Spinal cord (tissue), 10 donors: Measurements from ENCODE around the gene PRIMPOL. TPM values are rescaled to one million over a fixed set of nuclear protein-coding genes. Genes with fewer than 3 reads are reported as not detected.

ENCODE experiments used
- DNase-seq, 6 donors: peaks; one replicate each; pipeline versions ENCODE4 v3.0.0 to v3.0.0-alpha.2; 2013 to 2015; ENCODE audit warnings: low spot score in 6 of 6, low read depth in 4 of 6
- H3K27ac ChIP-seq: one replicate; pipeline ENCODE4 v1.5.1; 2013; ENCODE audit warnings: low read depth, low read length, control low read depth
- H3K27me3 ChIP-seq: one replicate; pipeline ENCODE4 v1.6.1; 2013; ENCODE audit warnings: low read length; ENCODE audit not compliant: control insufficient read depth, insufficient read depth
- H3K36me3 ChIP-seq: one replicate; pipeline ENCODE4 v1.6.1; 2013; ENCODE audit warnings: low read length; ENCODE audit not compliant: control insufficient read depth, insufficient read depth
- H3K4me1 ChIP-seq: one replicate; pipeline ENCODE4 v1.6.1; 2013; ENCODE audit warnings: low read length; ENCODE audit not compliant: control insufficient read depth, insufficient read depth
- H3K4me3 ChIP-seq: one replicate; pipeline ENCODE4 v1.5.1; 2013; ENCODE audit warnings: low read depth, low read length, control low read depth
- H3K9me3 ChIP-seq: one replicate; pipeline ENCODE4 v1.6.1; 2013; ENCODE audit warnings: low read length; ENCODE audit not compliant: control insufficient read depth, insufficient read depth
- WGBS: methylation state at CpG from one replicate; pipeline ENCODE4 v1.1.5; 2013; ENCODE audit warnings: missing lambda C conversion rate; ENCODE audit not compliant: insufficient coverage; 5-methylcytosine and 5-hydroxymethylcytosine counted together
- polyA plus RNA-seq, 2 donors: library from polyadenylated mRNA; unstranded; fragments of 120-200 nt; gene quantifications; one replicate each; pipeline ENCODE4 v1.2.1, GENCODE V29; 2013; ENCODE audit not compliant: insufficient read length in 2 of 2
- total RNA-seq, 2 donors: library from RNA; depleted of rRNA in 1 of 2; stranded (reverse); fragments of 120-200 nt in 1 of 2; fragments of >200 nt in 1 of 2; gene quantifications; one replicate each; pipeline versions ENCODE4 v1.2.3 to v1.2.4, GENCODE V29; 2013 to 2014
- donor health status: healthy.

Gene PRIMPOL
- total and polyA plus RNA-seq, 4 donors: 27.4 to 36.5 (median 29.5) TPM

DNA sequence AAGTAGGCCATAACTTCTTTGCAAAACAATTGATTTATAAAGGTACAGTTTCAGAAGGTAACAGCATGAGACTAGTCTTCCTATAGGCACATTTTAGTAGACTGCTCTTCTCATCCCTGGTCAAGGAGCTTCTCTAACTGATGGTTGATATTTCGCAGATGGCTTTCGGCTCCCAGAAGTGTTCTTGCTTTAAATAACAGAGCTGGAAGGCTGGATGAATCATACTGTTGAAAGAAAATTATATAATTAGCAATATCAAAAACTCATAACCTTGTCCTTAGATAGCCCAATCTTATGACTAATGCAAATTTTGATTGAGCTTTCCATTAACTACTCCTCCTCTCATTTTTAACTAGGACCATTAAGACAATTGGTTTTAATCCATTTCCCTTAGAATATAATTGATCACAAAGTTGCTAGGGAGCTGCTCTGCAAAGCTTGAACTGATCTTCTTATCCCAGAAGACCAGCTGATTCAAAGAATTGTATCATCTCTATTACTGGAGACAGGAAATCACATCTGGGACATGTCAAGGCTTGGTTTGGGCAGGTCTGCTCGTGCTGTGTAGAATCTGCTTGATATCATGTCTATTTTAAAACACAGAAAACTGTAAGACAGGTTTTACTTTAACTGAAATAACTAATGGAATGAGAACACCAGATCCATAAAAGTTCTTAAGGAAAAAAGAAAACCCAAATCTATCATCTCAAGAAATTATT, 45.8 kb downstream of the PRIMPOL start:
- H3K9me3 ChIP-seq: no peaks in the 10 kb centered on the region
- DNase-seq: peak in 1 of 6 donors; percentile 2
- H3K27me3 ChIP-seq: no peaks in the 10 kb centered on the region
- H3K27ac ChIP-seq: no peak overlapping the region
- no peaks in the 10 kb centered on the region for H3K4me1 ChIP-seq
- peaks cover 3% of the 10 kb centered on the region for H3K36me3 ChIP-seq
- WGBS: no CpG with 5 or more reads among the region's 3 CpGs
- no peak overlapping the region for H3K4me3 ChIP-seq

DNA sequence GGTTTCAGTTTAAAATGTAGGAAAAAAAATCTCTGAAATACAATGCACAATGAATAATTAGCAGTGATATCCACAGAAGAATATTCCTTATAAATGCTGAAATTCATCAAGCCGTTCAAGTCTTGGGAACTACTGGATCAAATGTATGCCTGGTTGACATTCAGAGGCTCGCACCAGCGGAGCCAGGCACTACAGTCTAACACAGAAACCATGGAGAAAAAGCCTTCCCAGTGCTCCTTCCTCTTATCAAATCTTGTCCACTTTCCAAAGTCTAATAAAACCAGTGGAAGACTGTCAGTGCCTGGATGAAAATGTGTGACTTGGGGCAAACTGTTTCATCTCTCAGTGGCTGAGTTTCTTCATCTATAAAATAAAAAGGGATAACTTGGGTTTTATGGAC, 48.4 kb downstream of the PRIMPOL start:
- H3K27ac ChIP-seq: no peak overlapping the region
- 93% methylated on average over 3 of the region's 3 CpGs for WGBS
- no peak overlapping the region for H3K4me3 ChIP-seq

GRCh38 chr4:184699941-184700340, 50.4 kb downstream of the PRIMPOL start:
- Histone ChIP-seq H3K4me1 (no peaks in the 10 kb centered on the region), H3K9me3 (no peaks in the 10 kb centered on the region), H3K4me3 (no peak overlapping the region), H3K27me3 (no peaks in the 10 kb centered on the region), H3K27ac (no peak overlapping the region), H3K36me3 (peaks cover 3% of the 10 kb centered on the region)
- DNase-seq: no peak
- WGBS: no CpG with 5 or more reads among the region's 4 CpGs

More for the DNA sequence above, 48.4 kb downstream of the PRIMPOL start:
- H3K27me3 ChIP-seq: no peaks in the 10 kb centered on the region
- no peaks in the 10 kb centered on the region for H3K4me1 ChIP-seq
- no peak for DNase-seq
- H3K36me3 ChIP-seq: peaks cover 3% of the 10 kb centered on the region
- no peaks in the 10 kb centered on the region for H3K9me3 ChIP-seq

- no peaks in the 10 kb centered on the region for H3K9me3 ChIP-seq
- H3K36me3 ChIP-seq: peaks cover under 1% of the 10 kb centered on the region
- no CpG with 5 or more reads among the region's 2 CpGs for WGBS
- H3K4me1 ChIP-seq: no peaks in the 10 kb centered on the region
- no peaks in the 10 kb centered on the region for H3K27me3 ChIP-seq
- no peak for DNase-seq
- H3K4me3 ChIP-seq: no peak overlapping the region
- H3K27ac ChIP-seq: no peak overlapping the region
These were observed 52.6 kb downstream of the PRIMPOL start for GRCh38 chr4:184702114-184702513.

- Histone ChIP-seq H3K27me3 (no peaks in the 10 kb centered on the region), H3K4me3 (no peak overlapping the region), H3K9me3 (peaks cover 3% of the 10 kb centered on the region), H3K36me3 (peaks cover 5% of the 10 kb centered on the region), H3K27ac (no peak overlapping the region), H3K4me1 (no peaks in the 10 kb centered on the region)
- 93% methylated on average over 2 of the region's 5 CpGs for WGBS
- DNase-seq: no peak
These were observed 56.2 kb downstream of the PRIMPOL start for GRCh38 chr4:184705692-184706091.

DNA sequence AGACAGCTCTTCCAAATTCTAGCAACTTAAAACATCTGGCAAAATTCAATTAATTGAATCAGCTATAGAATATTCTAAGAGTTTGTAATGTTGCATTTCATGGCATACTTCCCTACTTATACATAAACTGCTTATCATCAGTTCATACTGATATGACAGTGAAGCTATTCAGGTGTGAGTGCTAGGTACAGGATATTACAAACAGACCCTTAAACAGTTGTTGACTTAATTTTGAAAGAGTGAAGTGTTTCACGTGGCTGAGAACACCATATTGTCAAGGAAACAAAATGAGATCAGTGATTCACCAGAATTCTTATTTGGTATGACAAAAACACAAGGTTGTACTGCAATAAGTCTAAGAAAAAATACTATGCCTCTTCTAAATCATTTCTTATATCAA, 56.9 kb downstream of the PRIMPOL start:
- DNase-seq: no peak
- no peak overlapping the region for H3K4me3 ChIP-seq
- H3K27me3 ChIP-seq: no peaks in the 10 kb centered on the region
- no peak overlapping the region for H3K27ac ChIP-seq
- H3K36me3 ChIP-seq: peaks cover 5% of the 10 kb centered on the region
- no CpG with 5 or more reads among the region's 1 CpG for WGBS
- no peaks in the 10 kb centered on the region for H3K4me1 ChIP-seq
- H3K9me3 ChIP-seq: peaks cover 3% of the 10 kb centered on the region

DNA sequence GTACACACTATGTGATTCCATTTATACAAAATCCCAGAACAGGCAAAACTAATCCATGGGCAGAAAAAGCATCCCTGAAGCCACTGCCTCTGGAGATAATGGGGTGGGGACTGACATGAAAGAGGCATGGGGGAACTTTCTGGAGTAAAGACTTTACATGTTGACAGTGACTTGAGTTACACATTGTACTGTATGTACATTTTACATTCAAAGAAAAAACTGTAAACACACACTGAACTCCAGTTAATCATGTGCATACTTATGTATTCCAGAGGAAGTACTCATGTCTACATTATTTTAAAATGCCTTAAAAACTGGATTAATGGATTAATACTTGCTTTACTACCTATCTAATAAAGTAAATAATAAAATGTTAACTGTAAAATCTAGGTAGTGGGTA, 62.8 kb downstream of the PRIMPOL start:
- Histone ChIP-seq H3K27me3 (no peaks in the 10 kb centered on the region), H3K4me3 (no peak overlapping the region), H3K36me3 (peaks cover 2% of the 10 kb centered on the region), H3K4me1 (no peaks in the 10 kb centered on the region), H3K27ac (no peak overlapping the region), H3K9me3 (peaks cover 3% of the 10 kb centered on the region)
- no peak for DNase-seq

GRCh38 chr4:184713887-184714286, 64.3 kb downstream of the PRIMPOL start:
- Histone ChIP-seq H3K4me1 (no peaks in the 10 kb centered on the region), H3K9me3 (peaks cover 2% of the 10 kb centered on the region), H3K4me3 (no peak overlapping the region), H3K27ac (no peak overlapping the region), H3K36me3 (peaks cover 9% of the 10 kb centered on the region), H3K27me3 (no peaks in the 10 kb centered on the region)
- DNase-seq: no peak
- no CpG with 5 or more reads among the region's 2 CpGs for WGBS

- H3K4me1 ChIP-seq: no peaks in the 10 kb centered on the region
- WGBS: 90% methylated on average over 2 of the region's 4 CpGs
- no peak overlapping the region for H3K4me3 ChIP-seq
- H3K36me3 ChIP-seq: peaks cover 9% of the 10 kb centered on the region
- H3K27ac ChIP-seq: no peak overlapping the region
- no peaks in the 10 kb centered on the region for H3K9me3 ChIP-seq
- H3K27me3 ChIP-seq: no peaks in the 10 kb centered on the region
- DNase-seq: no peak
These were observed 66.0 kb downstream of the PRIMPOL start for GRCh38 chr4:184715526-184715925.

DNA sequence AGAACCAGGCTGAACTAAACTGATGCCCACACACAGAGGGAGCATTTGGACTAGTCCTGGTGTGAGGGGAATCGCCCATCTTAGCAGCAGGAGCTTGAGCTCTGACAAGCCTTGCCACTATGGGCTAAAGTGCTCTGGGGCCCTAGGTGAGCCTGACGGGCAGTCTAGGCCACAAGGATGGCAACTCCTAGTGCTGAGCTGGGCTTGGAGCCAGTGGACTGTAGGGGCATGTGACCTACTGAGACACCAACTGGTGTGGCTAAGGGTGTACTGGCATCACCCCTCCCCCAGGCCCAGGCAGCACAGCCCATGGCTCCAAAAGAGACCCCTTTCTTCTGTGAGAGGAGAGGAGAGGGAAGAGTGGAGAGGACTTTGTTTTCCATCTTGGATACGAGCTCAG, 69.9 kb downstream of the PRIMPOL start:
- no peaks in the 10 kb centered on the region for H3K4me1 ChIP-seq
- no peak for DNase-seq
- H3K9me3 ChIP-seq: peaks cover 2% of the 10 kb centered on the region
- 100% methylated on average over 2 of the region's 3 CpGs for WGBS
- H3K36me3 ChIP-seq: peaks cover 9% of the 10 kb centered on the region
- H3K27me3 ChIP-seq: no peaks in the 10 kb centered on the region
- H3K4me3 ChIP-seq: no peak overlapping the region
- no peak overlapping the region for H3K27ac ChIP-seq
